ENCODE results near the gene C16orf86.
A peak's percentile ranks its signal among the peaks of the same experiment; 100 is the strongest.
"Not testable (repeated sequence)": the region's sequence is repeated elsewhere in the genome, so short reads cannot be mapped to it uniquely, and the experiment has no call there.

The C16orf86 gene

DNA sequence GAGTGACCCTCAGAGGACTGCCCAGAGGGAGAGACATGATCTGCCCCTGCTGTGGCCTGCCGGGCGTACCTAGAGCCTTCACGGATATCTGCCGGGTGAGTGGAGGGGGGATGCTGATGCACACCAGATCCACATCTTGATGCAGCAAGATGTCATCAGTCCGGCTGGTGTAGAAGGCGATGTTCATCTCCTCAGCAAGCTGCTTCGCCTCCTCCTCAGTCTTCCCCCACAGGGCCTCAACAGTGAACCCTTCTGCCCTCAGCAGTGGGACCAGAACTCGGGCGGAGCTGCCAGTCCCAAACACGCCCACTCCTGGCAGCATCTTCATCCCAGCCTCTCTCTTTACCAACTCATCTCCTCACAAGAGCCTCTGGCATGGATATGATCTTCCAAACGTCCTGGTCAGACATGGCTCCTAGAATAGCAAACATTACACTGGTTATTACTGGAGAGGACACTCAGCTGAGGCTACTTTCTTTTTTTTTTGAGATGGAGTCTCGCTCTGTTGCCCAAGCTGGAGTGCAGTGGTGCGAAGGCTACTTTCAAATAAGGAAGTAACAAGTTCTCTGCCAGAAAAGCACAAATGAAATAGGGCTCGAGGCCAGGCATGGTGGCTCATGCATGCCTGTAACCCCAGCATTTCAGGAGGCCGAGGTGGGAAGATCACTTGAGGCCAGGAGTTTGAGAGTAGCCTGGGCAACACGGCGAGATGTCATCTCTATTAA is 18.9 kb downstream of the C16orf86 start:
- Histone ChIP-seq H3K27ac (ENCODE audit: low read depth, low read length) (no peak overlapping the region), H3K36me3 (ENCODE audit: control insufficient read depth in 1 of 2, insufficient read depth in 2 of 2, low read length in 2 of 2) (peaks cover 6 to 25% of the 10 kb centered on the region in 2 donors), H3K4me3 (ENCODE audit: low read depth in 1 of 2, low read length in 2 of 2) (no peak overlapping the region), H3K9me3 (ENCODE audit: control insufficient read depth in 1 of 2, low read length in 2 of 2) (no peaks in the 10 kb centered on the region), H3K9ac (ENCODE audit: low read depth in 1 of 2, low read length in 2 of 2) (no peak overlapping the region), H3K4me1 (ENCODE audit: control insufficient read depth in 1 of 2, insufficient read depth in 2 of 2, low read length in 2 of 2) (no peaks in the 10 kb centered on the region), H3K27me3 (ENCODE audit: control insufficient read depth in 1 of 2, insufficient read depth in 2 of 2, low read length in 2 of 2) (no peaks in the 10 kb centered on the region)

DNA sequence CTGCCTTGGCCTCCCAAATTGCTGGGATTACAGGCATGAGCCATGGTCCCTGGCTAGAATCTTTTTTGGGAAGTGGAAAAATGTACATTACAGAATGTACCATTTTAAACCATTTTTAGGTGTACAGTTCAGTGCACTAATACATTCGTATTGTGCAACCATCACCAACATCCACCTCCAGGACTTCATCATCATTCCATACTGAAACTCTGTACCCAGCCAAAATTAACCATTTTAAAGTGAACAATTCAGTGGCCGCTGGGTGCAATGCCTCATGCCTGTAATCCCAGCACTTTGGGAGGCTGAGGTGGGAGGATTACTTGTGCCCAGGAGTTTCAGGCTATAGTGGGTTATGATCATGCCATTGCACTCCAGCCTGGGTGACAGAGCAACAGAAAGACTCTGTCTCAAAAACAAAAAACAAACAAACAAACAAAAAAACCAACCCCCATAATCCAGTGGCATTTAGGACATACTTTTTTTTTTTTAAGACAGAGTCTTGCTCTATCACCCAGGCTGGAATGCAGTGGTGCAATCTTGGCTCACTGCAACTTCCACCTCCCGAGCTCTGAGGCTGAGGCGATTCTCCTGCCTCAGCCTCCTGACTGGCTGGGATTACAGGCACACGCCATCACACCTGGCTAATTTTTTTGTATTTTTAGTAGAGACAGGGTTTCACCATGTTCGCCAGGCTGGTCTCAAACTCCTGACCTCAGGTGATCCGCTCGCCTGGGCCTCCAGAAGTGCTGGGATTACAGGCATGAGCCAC is 27.1 kb downstream of the C16orf86 start:
- not testable (repeated sequence) for H3K27me3 ChIP-seq (ENCODE audit: control insufficient read depth in 1 of 2, insufficient read depth in 2 of 2, low read length in 2 of 2); H3K4me3 ChIP-seq (ENCODE audit: low read depth in 1 of 2, low read length in 2 of 2); H3K27ac ChIP-seq (ENCODE audit: low read depth, low read length); H3K9me3 ChIP-seq (ENCODE audit: control insufficient read depth in 1 of 2, low read length in 2 of 2); H3K4me1 ChIP-seq (ENCODE audit: control insufficient read depth in 1 of 2, insufficient read depth in 2 of 2, low read length in 2 of 2); H3K9ac ChIP-seq (ENCODE audit: low read depth in 1 of 2, low read length in 2 of 2); H3K36me3 ChIP-seq (ENCODE audit: control insufficient read depth in 1 of 2, insufficient read depth in 2 of 2, low read length in 2 of 2)

DNA sequence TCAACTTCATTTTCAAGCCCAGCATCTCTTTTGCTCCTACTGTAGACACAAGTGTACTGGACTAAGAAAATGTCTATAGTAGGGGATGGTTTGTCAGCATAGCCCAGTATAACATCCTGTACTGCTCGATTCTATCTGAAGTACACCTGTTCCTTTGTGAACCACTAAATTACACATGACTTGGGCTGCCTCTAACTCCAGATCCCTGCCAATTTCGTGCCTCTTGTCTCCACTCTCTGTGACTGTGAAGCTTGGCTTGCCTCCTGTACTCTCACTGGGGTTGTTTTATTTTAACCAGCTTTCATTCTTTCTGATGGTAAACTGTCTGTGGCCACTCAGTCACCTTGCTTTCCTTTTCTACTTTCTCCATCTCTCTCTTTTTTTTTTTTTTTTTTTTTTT is 28.0 kb downstream of the C16orf86 start:
- no peak overlapping the region for H3K4me3 ChIP-seq (ENCODE audit: low read depth in 1 of 2, low read length in 2 of 2)
- no peak overlapping the region for H3K27ac ChIP-seq (ENCODE audit: low read depth, low read length)
- H3K9me3 ChIP-seq (ENCODE audit: control insufficient read depth in 1 of 2, low read length in 2 of 2) = peaks cover 0 to 3% of the 10 kb centered on the region in 2 donors
- no peak overlapping the region for H3K9ac ChIP-seq (ENCODE audit: low read depth in 1 of 2, low read length in 2 of 2)
- no peaks in the 10 kb centered on the region for H3K27me3 ChIP-seq (ENCODE audit: control insufficient read depth in 1 of 2, insufficient read depth in 2 of 2, low read length in 2 of 2)
- H3K36me3 ChIP-seq (ENCODE audit: control insufficient read depth in 1 of 2, insufficient read depth in 2 of 2, low read length in 2 of 2) = no peaks in the 10 kb centered on the region
- H3K4me1 ChIP-seq (ENCODE audit: control insufficient read depth in 1 of 2, insufficient read depth in 2 of 2, low read length in 2 of 2) = peaks cover 8 to 9% of the 10 kb centered on the region in 2 donors

DNA sequence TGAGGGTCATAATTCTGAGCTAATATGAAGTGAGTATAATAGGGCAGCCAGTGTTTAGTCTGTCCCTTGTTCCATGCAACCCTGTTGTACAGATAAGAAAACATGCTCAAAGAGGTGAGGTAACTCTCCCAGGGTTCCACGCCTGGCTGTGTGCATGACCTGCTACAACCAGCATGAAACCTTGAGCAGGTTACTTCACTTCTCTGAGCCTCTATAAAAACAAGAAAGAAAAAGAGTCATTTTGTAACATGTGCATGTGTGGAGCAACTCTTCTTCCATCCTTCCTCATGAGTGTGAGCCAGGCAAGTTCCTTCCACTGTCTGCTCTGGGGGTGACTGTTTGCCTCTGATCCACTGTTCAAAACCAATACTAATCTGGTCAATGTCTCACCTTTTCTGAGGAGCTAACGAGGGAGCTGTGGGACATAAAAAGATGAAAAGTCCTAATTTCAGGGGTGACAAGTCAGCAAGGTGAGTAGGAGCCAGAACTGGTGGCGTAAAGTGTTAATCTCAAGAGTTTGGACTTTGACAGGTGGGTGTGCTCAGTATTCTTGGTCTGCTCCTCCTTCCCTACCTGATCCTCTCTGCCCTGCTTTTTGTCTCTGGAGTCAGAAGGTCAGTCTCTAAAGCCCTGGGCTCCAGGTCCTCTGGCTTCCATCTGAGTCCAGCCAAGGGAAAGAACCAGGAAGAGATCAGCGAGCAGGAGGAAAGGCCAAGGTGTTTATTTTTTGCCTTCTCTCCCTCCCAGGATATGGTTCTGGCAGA is 31.0 kb downstream of the C16orf86 start:
- Histone ChIP-seq H3K27me3 (ENCODE audit: control insufficient read depth in 1 of 2, insufficient read depth in 2 of 2, low read length in 2 of 2) (no peaks in the 10 kb centered on the region), H3K9ac (ENCODE audit: low read depth in 1 of 2, low read length in 2 of 2) (no peak overlapping the region), H3K9me3 (ENCODE audit: control insufficient read depth in 1 of 2, low read length in 2 of 2) (peaks cover 0 to 3% of the 10 kb centered on the region in 2 donors), H3K27ac (ENCODE audit: low read depth, low read length) (no peak overlapping the region), H3K4me3 (ENCODE audit: low read depth in 1 of 2, low read length in 2 of 2) (peak overlapping the region in 1 of 2 donors; percentile 51), H3K36me3 (ENCODE audit: control insufficient read depth in 1 of 2, insufficient read depth in 2 of 2, low read length in 2 of 2) (no peaks in the 10 kb centered on the region), H3K4me1 (ENCODE audit: control insufficient read depth in 1 of 2, insufficient read depth in 2 of 2, low read length in 2 of 2) (peaks cover 8 to 9% of the 10 kb centered on the region in 2 donors)

DNA sequence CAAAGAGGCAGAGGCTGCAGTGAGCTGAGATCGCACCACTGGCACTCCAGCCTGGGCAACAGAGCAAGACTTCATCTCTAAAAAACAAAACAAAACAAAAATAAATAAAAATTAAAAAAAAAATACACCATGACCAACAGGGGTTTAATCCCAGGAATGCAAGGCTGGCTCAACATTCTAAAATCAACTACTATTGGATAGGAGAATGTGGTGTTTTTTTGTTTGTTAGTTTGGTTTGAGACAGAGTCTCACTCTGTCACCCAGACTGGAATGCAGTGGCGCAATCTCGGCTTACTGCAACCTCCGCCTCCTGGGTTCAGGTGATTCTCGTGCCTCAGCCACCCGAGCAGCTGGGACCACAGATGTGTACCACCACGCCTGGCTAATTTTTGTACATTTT is 32.7 kb downstream of the C16orf86 start:
- Histone ChIP-seq H3K4me3 (ENCODE audit: low read depth in 1 of 2, low read length in 2 of 2) (no peak overlapping the region), H3K9ac (ENCODE audit: low read depth in 1 of 2, low read length in 2 of 2) (no peak overlapping the region), H3K27ac (ENCODE audit: low read depth, low read length) (no peak overlapping the region), H3K9me3 (ENCODE audit: control insufficient read depth in 1 of 2, low read length in 2 of 2) (peaks cover 0 to 3% of the 10 kb centered on the region in 2 donors), H3K4me1 (ENCODE audit: control insufficient read depth in 1 of 2, insufficient read depth in 2 of 2, low read length in 2 of 2) (peaks cover 8 to 9% of the 10 kb centered on the region in 2 donors), H3K27me3 (ENCODE audit: control insufficient read depth in 1 of 2, insufficient read depth in 2 of 2, low read length in 2 of 2) (no peaks in the 10 kb centered on the region), H3K36me3 (ENCODE audit: control insufficient read depth in 1 of 2, insufficient read depth in 2 of 2, low read length in 2 of 2) (no peaks in the 10 kb centered on the region)

DNA sequence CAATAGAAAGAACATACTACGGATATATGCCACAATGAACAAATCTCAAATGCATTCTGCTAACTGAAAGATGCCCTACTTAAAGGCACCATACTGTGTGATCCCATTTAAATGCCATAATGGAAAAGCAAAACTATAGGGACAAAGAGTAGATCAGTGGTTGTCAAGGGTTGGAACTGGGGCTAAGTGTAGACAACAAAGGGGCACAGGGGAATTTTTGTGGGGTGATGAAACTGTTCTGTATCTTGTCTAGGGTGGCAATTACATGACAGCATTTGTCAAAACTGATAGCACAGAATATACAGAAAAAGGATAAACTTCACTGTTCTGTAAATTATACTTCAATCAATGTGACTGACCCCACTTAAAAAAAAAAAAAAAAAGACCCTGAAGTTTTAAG is 34.8 kb downstream of the C16orf86 start:
- peaks cover 0 to 3% of the 10 kb centered on the region in 2 donors for H3K9me3 ChIP-seq (ENCODE audit: control insufficient read depth in 1 of 2, low read length in 2 of 2)
- H3K27ac ChIP-seq (ENCODE audit: low read depth, low read length) = no peak overlapping the region
- no peak overlapping the region for H3K9ac ChIP-seq (ENCODE audit: low read depth in 1 of 2, low read length in 2 of 2)
- peaks cover 0 to 5% of the 10 kb centered on the region in 2 donors for H3K36me3 ChIP-seq (ENCODE audit: control insufficient read depth in 1 of 2, insufficient read depth in 2 of 2, low read length in 2 of 2)
- H3K4me3 ChIP-seq (ENCODE audit: low read depth in 1 of 2, low read length in 2 of 2) = no peak overlapping the region
- H3K4me1 ChIP-seq (ENCODE audit: control insufficient read depth in 1 of 2, insufficient read depth in 2 of 2, low read length in 2 of 2) = peaks cover 8 to 9% of the 10 kb centered on the region in 2 donors
- H3K27me3 ChIP-seq (ENCODE audit: control insufficient read depth in 1 of 2, insufficient read depth in 2 of 2, low read length in 2 of 2) = no peaks in the 10 kb centered on the region

DNA sequence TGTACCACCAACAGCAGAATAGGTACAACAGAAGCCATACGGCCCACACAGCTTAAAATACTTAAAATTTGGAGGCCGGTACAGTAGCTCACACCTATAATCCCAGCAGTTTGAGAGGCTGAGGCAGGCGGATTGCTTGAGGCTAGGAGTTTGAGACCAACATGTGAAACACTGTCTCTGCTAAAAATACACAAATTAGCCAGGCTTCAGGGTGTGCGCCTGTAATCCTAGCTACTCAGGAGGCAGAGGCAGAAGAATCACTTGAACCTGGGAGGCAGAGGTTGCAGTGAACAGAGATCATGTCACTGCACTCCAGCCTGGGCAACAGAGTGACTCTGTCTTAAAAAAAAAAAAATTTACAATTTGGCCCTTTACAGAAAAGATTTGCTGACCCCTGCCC is 35.5 kb downstream of the C16orf86 start:
- Histone ChIP-seq H3K36me3 (ENCODE audit: control insufficient read depth in 1 of 2, insufficient read depth in 2 of 2, low read length in 2 of 2) (peaks cover 0 to 5% of the 10 kb centered on the region in 2 donors), H3K9me3 (ENCODE audit: control insufficient read depth in 1 of 2, low read length in 2 of 2) (peaks cover 0 to 3% of the 10 kb centered on the region in 2 donors), H3K27ac (ENCODE audit: low read depth, low read length) (no peak overlapping the region), H3K9ac (ENCODE audit: low read depth in 1 of 2, low read length in 2 of 2) (no peak overlapping the region), H3K4me3 (ENCODE audit: low read depth in 1 of 2, low read length in 2 of 2) (no peak overlapping the region), H3K27me3 (ENCODE audit: control insufficient read depth in 1 of 2, insufficient read depth in 2 of 2, low read length in 2 of 2) (no peaks in the 10 kb centered on the region), H3K4me1 (ENCODE audit: control insufficient read depth in 1 of 2, insufficient read depth in 2 of 2, low read length in 2 of 2) (peaks cover 8 to 9% of the 10 kb centered on the region in 2 donors)

DNA sequence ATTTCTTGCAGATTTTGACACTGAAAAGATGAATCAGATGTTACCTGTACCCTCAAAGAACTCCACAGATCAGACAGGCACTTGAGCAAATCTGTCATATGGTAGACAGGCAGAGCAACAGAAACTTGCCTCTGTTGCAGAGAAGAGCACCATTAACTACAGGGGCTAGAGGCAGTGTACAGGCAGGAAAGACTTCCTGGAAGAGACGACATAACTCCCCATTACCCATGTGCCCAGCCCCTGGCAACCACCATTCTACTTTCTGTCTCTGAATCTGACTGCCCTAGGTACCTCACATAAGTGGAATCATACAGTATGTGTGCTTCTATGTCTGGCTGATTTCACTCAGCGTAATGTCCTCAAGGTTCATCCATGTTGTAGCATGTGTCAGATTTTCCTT is 37.0 kb downstream of the C16orf86 start:
- Histone ChIP-seq H3K4me3 (ENCODE audit: low read depth in 1 of 2, low read length in 2 of 2) (no peak overlapping the region), H3K9me3 (ENCODE audit: control insufficient read depth in 1 of 2, low read length in 2 of 2) (peaks cover 0 to 3% of the 10 kb centered on the region in 2 donors), H3K27ac (ENCODE audit: low read depth, low read length) (no peak overlapping the region), H3K36me3 (ENCODE audit: control insufficient read depth in 1 of 2, insufficient read depth in 2 of 2, low read length in 2 of 2) (peaks cover 0 to 5% of the 10 kb centered on the region in 2 donors), H3K9ac (ENCODE audit: low read depth in 1 of 2, low read length in 2 of 2) (no peak overlapping the region), H3K4me1 (ENCODE audit: control insufficient read depth in 1 of 2, insufficient read depth in 2 of 2, low read length in 2 of 2) (no peaks in the 10 kb centered on the region), H3K27me3 (ENCODE audit: control insufficient read depth in 1 of 2, insufficient read depth in 2 of 2, low read length in 2 of 2) (no peaks in the 10 kb centered on the region)

DNA sequence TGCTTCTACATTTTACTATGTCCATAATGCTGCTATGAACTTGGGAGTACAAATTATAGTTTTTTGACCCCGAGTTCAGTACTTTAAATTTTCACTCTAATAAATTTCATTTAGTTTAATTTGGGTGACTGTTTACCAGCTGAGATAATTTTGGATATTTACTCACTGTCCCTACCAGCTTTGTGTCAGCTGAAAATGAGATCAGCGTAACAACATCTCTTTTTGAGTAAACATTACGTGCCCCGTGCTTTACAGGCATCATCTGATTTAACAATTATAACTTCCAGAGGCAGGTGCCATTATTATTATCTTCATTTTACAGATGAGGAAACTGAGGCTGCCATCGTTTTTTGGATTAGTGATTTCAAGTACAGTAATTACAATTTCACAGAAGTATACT is 37.5 kb downstream of the C16orf86 start:
- no peaks in the 10 kb centered on the region for H3K27me3 ChIP-seq (ENCODE audit: control insufficient read depth in 1 of 2, insufficient read depth in 2 of 2, low read length in 2 of 2)
- H3K36me3 ChIP-seq (ENCODE audit: control insufficient read depth in 1 of 2, insufficient read depth in 2 of 2, low read length in 2 of 2) = peaks cover 0 to 5% of the 10 kb centered on the region in 2 donors

DNA sequence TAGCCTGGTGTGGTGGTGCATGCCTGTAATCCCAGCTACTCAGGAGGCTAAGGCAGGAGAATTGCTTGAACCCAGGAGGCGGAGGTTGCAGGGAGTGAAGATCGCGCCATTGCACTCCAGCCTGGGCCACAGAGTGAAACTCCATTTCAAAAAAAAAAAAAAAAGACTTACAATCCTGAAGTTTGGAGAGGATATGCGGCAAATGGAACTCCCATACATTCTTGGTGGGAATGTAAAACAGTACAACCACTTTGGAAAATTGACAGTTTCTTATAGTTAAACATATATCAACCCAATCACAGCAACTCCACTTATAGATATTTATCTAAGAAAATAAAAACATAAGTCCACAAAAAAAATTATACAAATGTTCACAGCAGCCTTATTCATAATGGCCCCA is 40.6 kb downstream of the C16orf86 start:
- H3K4me3 ChIP-seq (ENCODE audit: low read depth in 1 of 2, low read length in 2 of 2) = no peak overlapping the region
- no peaks in the 10 kb centered on the region for H3K9me3 ChIP-seq (ENCODE audit: control insufficient read depth in 1 of 2, low read length in 2 of 2)
- no peak overlapping the region for H3K9ac ChIP-seq (ENCODE audit: low read depth in 1 of 2, low read length in 2 of 2)
- H3K4me1 ChIP-seq (ENCODE audit: control insufficient read depth in 1 of 2, insufficient read depth in 2 of 2, low read length in 2 of 2) = peaks cover 0 to 8% of the 10 kb centered on the region in 2 donors
- no peak overlapping the region for H3K27ac ChIP-seq (ENCODE audit: low read depth, low read length)
- H3K27me3 ChIP-seq (ENCODE audit: control insufficient read depth in 1 of 2, insufficient read depth in 2 of 2, low read length in 2 of 2) = no peaks in the 10 kb centered on the region
- peaks cover 0 to 5% of the 10 kb centered on the region in 2 donors for H3K36me3 ChIP-seq (ENCODE audit: control insufficient read depth in 1 of 2, insufficient read depth in 2 of 2, low read length in 2 of 2)

More for the DNA sequence above, 37.5 kb downstream of the C16orf86 start:
- H3K27ac ChIP-seq (ENCODE audit: low read depth, low read length) = no peak overlapping the region
- no peak overlapping the region for H3K4me3 ChIP-seq (ENCODE audit: low read depth in 1 of 2, low read length in 2 of 2)
- H3K4me1 ChIP-seq (ENCODE audit: control insufficient read depth in 1 of 2, insufficient read depth in 2 of 2, low read length in 2 of 2) = peaks cover 0 to 1% of the 10 kb centered on the region in 2 donors
- H3K9ac ChIP-seq (ENCODE audit: low read depth in 1 of 2, low read length in 2 of 2) = no peak overlapping the region
- H3K9me3 ChIP-seq (ENCODE audit: control insufficient read depth in 1 of 2, low read length in 2 of 2) = peaks cover 0 to 3% of the 10 kb centered on the region in 2 donors

Measured in duodenal mucosa (tissue), 2 donors.